Esophagus squamous epithelium (tissue), 4 donors: ENCODE results near the gene POU6F2.

Experiments used
- CTCF ChIP-seq, 6 experiments: fragments of 450-650 bp in 4 of 6; fragments of 200-600 bp in 2 of 6; sonication (generic) in 2 of 6; IDR thresholded peaks; one replicate each; pipeline ENCODE4 v1.5.1; 2016 to 2019; ENCODE audit warnings: antibody characterized with exemption in 6 of 6, mild to moderate bottlenecking in 4 of 6, moderate library complexity in 4 of 6
- POLR2A ChIP-seq, 4 donors: fragments of 450-650 bp; IDR thresholded peaks; one replicate each; pipeline ENCODE4 v1.6.1; 2017; ENCODE audit warnings: antibody characterized with exemption in 4 of 4, mild to moderate bottlenecking in 4 of 4, moderate library complexity in 3 of 4

DNA sequence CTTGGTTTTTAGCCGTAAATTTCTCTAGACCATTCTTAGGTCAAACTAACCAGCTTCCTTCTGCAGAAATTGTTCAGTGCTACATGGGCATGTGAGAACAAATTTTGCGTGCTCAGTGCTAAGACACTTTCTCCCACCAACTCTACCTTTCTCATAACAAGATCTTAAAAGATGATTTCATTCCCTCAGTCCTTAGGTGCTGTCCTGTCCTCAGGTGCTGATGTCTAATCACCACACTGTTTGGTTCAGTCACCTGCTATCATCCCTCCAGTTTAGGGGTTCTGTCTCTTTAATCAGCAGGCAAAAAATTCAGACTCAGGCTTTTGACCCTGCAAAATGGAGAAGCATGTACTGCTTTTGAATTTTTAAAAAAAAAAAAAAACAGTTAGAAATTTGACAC lies 361.0 kb downstream of the POU6F2 start:
- TF ChIP-seq POLR2A (IDR thresholded peaks at IDR 0.05) (no peak), CTCF (IDR thresholded peaks at IDR 0.05) (no peak)
